ENCODE results near the gene DGKI.

DNA sequence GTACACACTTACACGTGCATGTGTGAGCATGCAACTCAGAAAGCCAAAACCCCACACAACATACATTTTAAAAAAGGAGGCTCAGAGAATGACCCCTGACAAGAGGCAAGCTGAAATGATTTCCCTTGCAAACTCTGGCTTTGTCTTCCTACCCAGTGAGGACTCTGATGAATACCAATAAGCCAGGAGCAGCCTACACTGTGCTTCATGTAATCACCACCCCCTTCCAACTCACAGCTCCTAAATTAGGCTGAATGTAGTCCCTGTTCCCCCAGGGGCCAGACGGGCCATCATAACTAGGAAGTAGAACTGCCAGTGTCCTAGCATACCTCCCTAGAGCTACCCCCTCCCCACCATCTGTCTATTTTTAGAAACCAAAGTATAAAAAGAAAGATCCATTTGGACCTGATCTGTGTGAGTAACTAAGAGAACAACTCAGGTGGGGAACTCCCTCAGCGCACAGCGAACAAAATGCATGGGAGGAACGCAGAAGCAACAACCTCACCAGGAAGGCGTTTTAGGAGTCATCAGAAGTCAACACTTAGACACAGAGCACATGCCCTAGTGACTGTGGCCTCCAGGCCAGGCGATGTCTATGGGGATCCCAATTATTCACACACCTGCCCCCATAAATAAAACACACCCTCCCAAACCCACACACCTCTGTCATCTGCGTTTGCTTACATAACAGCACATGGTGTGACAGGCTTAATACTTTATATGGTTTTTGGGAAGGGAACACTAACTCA is 1.9 kb downstream of the DGKI start:
- no peak for TF ChIP-seq FOXA1 (IDR thresholded peaks at IDR 0.05)
- TF ChIP-seq, protein P1, sequence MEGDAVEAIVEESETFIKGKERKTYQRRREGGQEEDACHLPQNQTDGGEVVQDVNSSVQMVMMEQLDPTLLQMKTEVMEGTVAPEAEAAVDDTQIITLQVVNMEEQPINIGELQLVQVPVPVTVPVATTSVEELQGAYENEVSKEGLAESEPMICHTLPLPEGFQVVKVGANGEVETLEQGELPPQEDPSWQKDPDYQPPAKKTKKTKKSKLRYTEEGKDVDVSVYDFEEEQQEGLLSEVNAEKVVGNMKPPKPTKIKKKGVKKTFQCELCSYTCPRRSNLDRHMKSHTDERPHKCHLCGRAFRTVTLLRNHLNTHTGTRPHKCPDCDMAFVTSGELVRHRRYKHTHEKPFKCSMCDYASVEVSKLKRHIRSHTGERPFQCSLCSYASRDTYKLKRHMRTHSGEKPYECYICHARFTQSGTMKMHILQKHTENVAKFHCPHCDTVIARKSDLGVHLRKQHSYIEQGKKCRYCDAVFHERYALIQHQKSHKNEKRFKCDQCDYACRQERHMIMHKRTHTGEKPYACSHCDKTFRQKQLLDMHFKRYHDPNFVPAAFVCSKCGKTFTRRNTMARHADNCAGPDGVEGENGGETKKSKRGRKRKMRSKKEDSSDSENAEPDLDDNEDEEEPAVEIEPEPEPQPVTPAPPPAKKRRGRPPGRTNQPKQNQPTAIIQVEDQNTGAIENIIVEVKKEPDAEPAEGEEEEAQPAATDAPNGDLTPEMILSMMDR (IDR thresholded peaks at IDR 0.05; ENCODE audit: low read depth, low read length, missing input control) = no peak
- no peak for TF ChIP-seq RAD21 (IDR thresholded peaks at IDR 0.05)
- no peak for TF ChIP-seq EGR1 (IDR thresholded peaks at IDR 0.05; ENCODE audit: low read depth in 2 of 2)
- no peak for TF ChIP-seq FOXA2 (IDR thresholded peaks at IDR 0.05)
